SU-DHL-6 (cell line): Measurements from ENCODE around the gene DGCR6L.
"Not testable (repeated sequence)": the region's sequence is repeated elsewhere in the genome, so short reads cannot be mapped to it uniquely, and the experiment has no call there.

Experiments used
- CTCF ChIP-seq: fragments of 200-600 bp; sonication (generic); IDR thresholded peaks from one replicate; pipeline ENCODE4 v1.5.1; 2017; ENCODE audit warnings: antibody characterized with exemption, mild to moderate bottlenecking, low read length, moderate library complexity; ENCODE audit not compliant: insufficient read depth, poor library complexity, severe bottlenecking
- EZH2phosphoT487 ChIP-seq: fragments of 200-600 bp; sonication (generic), shearing (Covaris generic); conservative IDR thresholded peaks from 2 replicates; pipeline ENCODE4 v1.6.1; 2018; ENCODE audit warnings: mild to moderate bottlenecking, antibody characterized with exemption, low read length, moderate library complexity, mixed read lengths

GRCh38 chr22:20277936-20278635, 41.8 kb downstream of the DGCR6L start:
- not testable (repeated sequence) for TF ChIP-seq CTCF, EZH2phosphoT487
